Neutrophil (primary cell): ENCODE results near the gene ARHGAP30.

Experiments
- H3K27ac ChIP-seq: fragments of 200-600 bp; sonication (generic); 2 replicates; pipeline ENCODE4 v1.5.1; 2016; ENCODE audit warnings: mild to moderate bottlenecking, moderate library complexity
- H3K27me3 ChIP-seq: fragments of 200-600 bp; sonication (generic); 2 replicates; pipeline ENCODE4 v1.6.0; 2016; ENCODE audit warnings: mild to moderate bottlenecking
- H3K36me3 ChIP-seq: fragments of 200-600 bp; sonication (generic); 2 replicates; pipeline ENCODE4 v1.5.1; 2017
- H3K4me1 ChIP-seq, 2 experiments: fragments of 200-600 bp in 1 of 2; sonication (generic) in 1 of 2; 1 replicate in 1 of 2; 2 replicates in 1 of 2; pipeline versions ENCODE4 v1.5.1 to v1.6.1; 2013 to 2016; ENCODE audit warnings: low read depth in 1 of 2, low read length in 1 of 2, mild to moderate bottlenecking in 1 of 2, moderate library complexity in 1 of 2; ENCODE audit not compliant: control insufficient read depth in 1 of 2, insufficient read depth in 1 of 2
- H3K4me3 ChIP-seq, 2 experiments: fragments of 200-600 bp in 1 of 2; sonication (generic) in 1 of 2; 1 replicate in 1 of 2; 2 replicates in 1 of 2; pipeline ENCODE4 v1.5.1; 2013 to 2016; ENCODE audit warnings: low read depth in 1 of 2, low read length in 1 of 2, mild to moderate bottlenecking in 1 of 2, moderate library complexity in 1 of 2
- H3K9me3 ChIP-seq: fragments of 200-600 bp; sonication (generic); 2 replicates; pipeline ENCODE4 v1.5.1; 2016
- TF ChIP-seq, protein P1 (sequence below): fragments of 200-600 bp; sonication (generic); IDR thresholded peaks from 2 replicates; pipeline ENCODE4 v1.5.1; 2016; ENCODE audit warnings: antibody characterized with exemption

ARHGAP30 gene

DNA sequence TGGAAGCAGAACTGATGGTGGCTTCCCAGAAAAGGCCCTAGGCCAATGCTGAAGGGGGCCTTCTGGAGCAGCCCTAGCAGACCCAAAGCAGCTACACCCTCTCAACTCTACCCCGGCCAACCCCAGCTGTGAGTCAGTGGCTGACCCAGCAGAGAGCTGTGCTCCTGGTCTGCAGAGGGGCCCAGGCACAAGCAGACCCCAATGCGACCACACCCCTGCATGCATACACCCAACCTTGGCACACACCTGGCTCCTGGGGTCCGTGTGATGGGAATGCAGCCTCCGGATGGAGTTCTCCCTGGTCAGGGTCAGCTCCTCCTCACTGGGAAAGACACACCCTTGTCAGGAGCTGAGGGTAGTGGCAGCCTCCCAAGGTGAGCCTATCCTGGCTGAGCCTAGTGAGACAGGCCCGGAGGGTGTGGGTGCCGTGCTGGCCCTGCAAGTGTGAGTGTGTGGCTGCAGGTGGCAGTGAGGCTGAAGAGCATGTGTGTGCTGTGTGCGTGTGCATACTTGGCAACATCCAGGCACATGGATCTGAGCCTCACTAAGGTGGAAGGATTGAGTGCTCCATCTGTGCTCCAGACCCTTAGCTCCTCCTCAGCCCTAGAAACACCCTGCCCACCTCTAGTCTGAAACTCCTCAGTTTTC is 3.9 kb upstream of the ARHGAP30 start:
- TF ChIP-seq, protein P1, sequence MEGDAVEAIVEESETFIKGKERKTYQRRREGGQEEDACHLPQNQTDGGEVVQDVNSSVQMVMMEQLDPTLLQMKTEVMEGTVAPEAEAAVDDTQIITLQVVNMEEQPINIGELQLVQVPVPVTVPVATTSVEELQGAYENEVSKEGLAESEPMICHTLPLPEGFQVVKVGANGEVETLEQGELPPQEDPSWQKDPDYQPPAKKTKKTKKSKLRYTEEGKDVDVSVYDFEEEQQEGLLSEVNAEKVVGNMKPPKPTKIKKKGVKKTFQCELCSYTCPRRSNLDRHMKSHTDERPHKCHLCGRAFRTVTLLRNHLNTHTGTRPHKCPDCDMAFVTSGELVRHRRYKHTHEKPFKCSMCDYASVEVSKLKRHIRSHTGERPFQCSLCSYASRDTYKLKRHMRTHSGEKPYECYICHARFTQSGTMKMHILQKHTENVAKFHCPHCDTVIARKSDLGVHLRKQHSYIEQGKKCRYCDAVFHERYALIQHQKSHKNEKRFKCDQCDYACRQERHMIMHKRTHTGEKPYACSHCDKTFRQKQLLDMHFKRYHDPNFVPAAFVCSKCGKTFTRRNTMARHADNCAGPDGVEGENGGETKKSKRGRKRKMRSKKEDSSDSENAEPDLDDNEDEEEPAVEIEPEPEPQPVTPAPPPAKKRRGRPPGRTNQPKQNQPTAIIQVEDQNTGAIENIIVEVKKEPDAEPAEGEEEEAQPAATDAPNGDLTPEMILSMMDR, result no peak
- H3K27ac ChIP-seq, result no peak overlapping the region
- H3K36me3 ChIP-seq, result no peaks in the 10 kb centered on the region
- H3K4me3 ChIP-seq, result no peak overlapping the region
- peaks cover 24 to 28% of the 10 kb centered on the region in 2 experiments for H3K4me1 ChIP-seq
- no peaks in the 10 kb centered on the region for H3K9me3 ChIP-seq
- H3K27me3 ChIP-seq, result no peaks in the 10 kb centered on the region

DNA sequence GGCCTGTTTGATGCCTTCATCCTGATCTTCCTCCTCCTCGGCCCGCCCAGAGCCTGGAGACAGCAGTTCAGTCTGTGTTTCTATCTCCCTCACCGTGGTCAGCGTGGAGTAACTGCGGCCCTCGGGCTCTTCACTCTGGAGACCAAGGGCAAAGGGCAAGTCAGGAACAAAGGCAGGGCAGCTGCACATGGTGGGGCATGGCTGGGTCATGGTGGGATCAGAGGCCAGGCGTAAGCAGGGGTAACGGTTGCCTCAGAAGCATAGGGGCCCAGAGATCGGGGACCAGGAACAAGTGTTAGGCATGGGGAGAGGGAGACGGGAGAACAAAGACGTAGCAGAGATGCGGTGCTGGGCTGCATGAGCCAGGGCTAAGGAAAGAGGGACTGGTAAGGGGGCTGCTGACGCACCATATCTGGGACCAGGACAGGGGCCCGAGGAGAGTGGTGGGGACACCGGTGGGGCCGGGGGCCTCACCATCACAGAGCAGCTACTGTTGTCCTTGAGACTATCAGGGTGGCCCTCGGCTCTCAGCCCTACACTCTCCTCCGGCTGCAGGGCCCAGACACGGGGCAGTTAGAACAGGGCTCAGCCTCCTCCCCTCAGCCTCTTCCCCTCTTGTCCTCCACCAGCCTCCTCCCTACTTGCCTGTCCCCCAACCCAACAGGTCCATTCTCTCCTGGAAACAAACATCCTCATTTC is 3.2 kb upstream of the ARHGAP30 start:
- peaks cover 29 to 31% of the 10 kb centered on the region in 2 experiments for H3K4me1 ChIP-seq
- no peaks in the 10 kb centered on the region for H3K36me3 ChIP-seq
- peak overlapping the region; percentile 99 for H3K27ac ChIP-seq
- TF ChIP-seq, protein P1, result peak; percentile 9
- no peaks in the 10 kb centered on the region for H3K27me3 ChIP-seq
- H3K4me3 ChIP-seq, result no peak overlapping the region
- H3K9me3 ChIP-seq, result no peaks in the 10 kb centered on the region

DNA sequence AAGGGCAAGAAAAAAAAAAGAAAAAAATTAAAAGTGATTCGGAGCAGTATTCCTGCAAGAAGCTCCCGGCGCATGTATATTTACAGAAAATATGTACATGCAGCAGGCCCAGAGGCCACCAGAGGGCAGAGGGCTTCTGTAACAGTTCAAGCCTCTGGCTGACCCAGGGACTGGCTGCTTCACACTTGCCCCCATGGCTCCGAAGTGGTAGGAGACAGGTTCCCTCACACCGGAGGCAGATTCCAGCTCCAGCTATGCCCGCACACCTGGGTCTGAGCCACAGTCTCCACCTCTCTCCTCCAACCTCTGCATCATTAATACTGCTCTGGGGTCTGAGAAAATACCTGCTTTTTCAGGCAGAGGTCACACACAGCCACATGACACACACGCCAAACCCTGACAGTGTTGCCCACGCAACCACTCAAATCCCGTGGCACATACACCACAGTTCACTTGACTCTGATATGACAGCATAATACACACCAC is 2.2 kb upstream of the ARHGAP30 start:
- no peaks in the 10 kb centered on the region for H3K27me3 ChIP-seq
- H3K36me3 ChIP-seq, result no peaks in the 10 kb centered on the region
- peak overlapping the region in 1 of 2 experiments; percentile 19 for H3K4me3 ChIP-seq
- H3K27ac ChIP-seq, result peak overlapping the region; percentile 99
- H3K4me1 ChIP-seq, result peaks cover 39 to 41% of the 10 kb centered on the region in 2 experiments
- TF ChIP-seq, protein P1, result peak; percentile 76
- no peaks in the 10 kb centered on the region for H3K9me3 ChIP-seq

DNA sequence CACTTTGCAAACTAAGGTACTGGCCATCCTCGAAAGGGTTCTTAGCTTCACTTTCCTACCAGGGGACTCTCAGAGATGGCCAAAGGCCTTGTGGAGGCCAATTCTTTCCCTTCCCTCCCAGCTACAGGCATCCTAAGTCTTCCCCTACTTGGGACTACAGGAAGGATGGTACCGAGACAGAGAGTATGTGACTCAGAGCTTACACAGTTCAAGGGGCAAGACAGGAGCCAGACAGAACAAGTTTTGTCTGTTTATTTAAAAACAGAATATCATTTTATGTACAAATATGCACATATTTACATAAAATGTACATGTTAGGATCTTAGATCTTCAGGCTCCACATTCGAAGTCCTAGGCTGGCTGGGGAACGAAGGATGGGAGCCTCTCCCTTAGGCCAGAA is 1.1 kb upstream of the ARHGAP30 start:
- TF ChIP-seq, protein P1, result no peak
- Histone ChIP-seq H3K4me3 (no peak overlapping the region), H3K27me3 (no peaks in the 10 kb centered on the region), H3K36me3 (peaks cover 12% of the 10 kb centered on the region), H3K27ac (peak overlapping the region; percentile 99), H3K9me3 (no peaks in the 10 kb centered on the region), H3K4me1 (peaks cover 51 to 53% of the 10 kb centered on the region in 2 experiments)

DNA sequence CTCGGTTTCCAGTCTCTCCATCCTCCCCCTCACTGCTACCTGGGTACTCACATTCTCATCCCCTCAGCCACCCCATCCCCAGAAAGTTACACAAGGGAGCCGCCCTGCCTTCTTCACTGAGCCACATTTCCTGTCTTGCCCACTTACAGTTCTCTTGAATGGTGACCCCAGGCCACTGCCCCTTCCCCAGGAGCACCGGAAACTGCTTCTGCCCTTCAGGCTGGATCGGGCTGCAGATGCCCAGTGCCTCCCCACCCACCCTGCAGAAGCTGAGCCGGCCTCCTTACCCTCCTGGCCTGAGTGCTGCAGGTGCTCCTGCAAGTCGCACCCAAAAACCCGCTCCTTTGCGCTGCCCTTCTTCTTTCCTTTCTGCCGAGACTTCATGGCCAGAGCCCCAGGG is 450 bp downstream of the ARHGAP30 start:
- Histone ChIP-seq H3K27ac (peak overlapping the region; percentile 99), H3K4me3 (peak overlapping the region; percentile 80 to 100), H3K9me3 (no peaks in the 10 kb centered on the region), H3K4me1 (peaks cover 65 to 66% of the 10 kb centered on the region in 2 experiments), H3K27me3 (no peaks in the 10 kb centered on the region), H3K36me3 (peaks cover 22% of the 10 kb centered on the region)
- TF ChIP-seq, protein P1, result no peak
